ENCODE data around the gene GLS.
"Not testable (repeated sequence)": the region's sequence is repeated elsewhere in the genome, so short reads cannot be mapped to it uniquely, and the experiment has no call there.

Gene GLS

GRCh38 chr2:190853022-190853421, 27.6 kb upstream of the GLS start:
- H4K91ac ChIP-seq (ENCODE audit: low read length); H3K14ac ChIP-seq (ENCODE audit: low read length in 2 of 2); H3K23ac ChIP-seq (ENCODE audit: low read length in 2 of 2); H3K27ac ChIP-seq (ENCODE audit: low read length, poor library complexity, severe bottlenecking); H3K36me3 ChIP-seq (ENCODE audit: control insufficient read depth in 1 of 2, insufficient read depth in 2 of 2, low read depth in 1 of 2, low read length in 2 of 2); H2BK5ac ChIP-seq (ENCODE audit: low read depth, low read length, poor library complexity, severe bottlenecking); H3K79me1 ChIP-seq (replicated peaks; ENCODE audit: low read length, poor library complexity, severe bottlenecking); H2AK5ac ChIP-seq (ENCODE audit: low read length, severe bottlenecking); H3K4me2 ChIP-seq (ENCODE audit: low read length, poor library complexity, severe bottlenecking); H3K4me1 ChIP-seq (ENCODE audit: control insufficient read depth, insufficient read depth, low read depth, low read length); DNase-seq; H2BK120ac ChIP-seq (ENCODE audit: low read depth, low read length); H3K4ac ChIP-seq (ENCODE audit: low read depth in 1 of 2, low read length in 2 of 2); H3K9me3 ChIP-seq (ENCODE audit: control insufficient read depth, low read length); H3K18ac ChIP-seq (ENCODE audit: low read depth in 1 of 2, low read length in 2 of 2); H3K27me3 ChIP-seq (ENCODE audit: control insufficient read depth in 1 of 2, insufficient read depth in 1 of 2, low read length in 2 of 2); H3K9ac ChIP-seq (ENCODE audit: low read length); H2AFZ ChIP-seq (ENCODE audit: low read depth, low read length); H4K8ac ChIP-seq (ENCODE audit: low read length); H2BK15ac ChIP-seq (ENCODE audit: low read depth, poor library complexity, severe bottlenecking); H3K4me3 ChIP-seq (ENCODE audit: insufficient read depth in 1 of 2, low read depth in 1 of 2, low read length in 2 of 2); H2BK12ac ChIP-seq (ENCODE audit: low read length in 2 of 2): not testable (repeated sequence)
- WGBS = 100% methylated on average over 4 of the region's 4 CpGs

- no peak overlapping the region for H3K23ac ChIP-seq (ENCODE audit: low read length in 2 of 2)
Observed at GRCh38 chr2:190853531-190854383, 26.9 kb upstream of the GLS start.

GRCh38 chr2:190854726-190855125, 25.9 kb upstream of the GLS start:
- Histone ChIP-seq H3K79me1 (replicated peaks; ENCODE audit: low read length, poor library complexity, severe bottlenecking) (peaks cover 5% of the 10 kb centered on the region), H3K23ac (ENCODE audit: low read length in 2 of 2) (no peak overlapping the region), H3K4ac (ENCODE audit: low read depth in 1 of 2, low read length in 2 of 2) (no peak overlapping the region), H3K4me3 (ENCODE audit: insufficient read depth in 1 of 2, low read depth in 1 of 2, low read length in 2 of 2) (no peak overlapping the region), H2BK12ac (ENCODE audit: low read length in 2 of 2) (no peak overlapping the region), H3K9me3 (ENCODE audit: control insufficient read depth, low read length) (no peaks in the 10 kb centered on the region), H2BK15ac (ENCODE audit: low read depth, poor library complexity, severe bottlenecking) (no peak overlapping the region), H3K36me3 (ENCODE audit: control insufficient read depth in 1 of 2, insufficient read depth in 2 of 2, low read depth in 1 of 2, low read length in 2 of 2) (no peaks in the 10 kb centered on the region), H3K14ac (ENCODE audit: low read length in 2 of 2) (no peak overlapping the region), H3K4me1 (ENCODE audit: control insufficient read depth, insufficient read depth, low read depth, low read length) (peaks cover 7% of the 10 kb centered on the region), H3K9ac (ENCODE audit: low read length) (no peak overlapping the region), H2BK5ac (ENCODE audit: low read depth, low read length, poor library complexity, severe bottlenecking) (no peak overlapping the region), H4K8ac (ENCODE audit: low read length) (no peak overlapping the region), H3K4me2 (ENCODE audit: low read length, poor library complexity, severe bottlenecking) (no peak overlapping the region), H3K27me3 (ENCODE audit: control insufficient read depth in 1 of 2, insufficient read depth in 1 of 2, low read length in 2 of 2) (no peaks in the 10 kb centered on the region), H2AK5ac (ENCODE audit: low read length, severe bottlenecking) (peak overlapping the region; percentile 57), H3K27ac (ENCODE audit: low read length, poor library complexity, severe bottlenecking) (no peak overlapping the region), H3K18ac (ENCODE audit: low read depth in 1 of 2, low read length in 2 of 2) (no peak overlapping the region), H2AFZ (ENCODE audit: low read depth, low read length) (no peak overlapping the region), H4K91ac (ENCODE audit: low read length) (no peak overlapping the region), H2BK120ac (ENCODE audit: low read depth, low read length) (no peak overlapping the region)
- DNase-seq = no peak
- WGBS = 100% methylated on average over 1 of the region's 1 CpG

More at GRCh38 chr2:190853531-190854383, 26.9 kb upstream of the GLS start:
- Histone ChIP-seq H3K27ac (ENCODE audit: low read length, poor library complexity, severe bottlenecking) (no peak overlapping the region), H3K79me1 (replicated peaks; ENCODE audit: low read length, poor library complexity, severe bottlenecking) (peaks cover 5% of the 10 kb centered on the region), H3K4me1 (ENCODE audit: control insufficient read depth, insufficient read depth, low read depth, low read length) (peaks cover 5% of the 10 kb centered on the region), H2AFZ (ENCODE audit: low read depth, low read length) (no peak overlapping the region), H3K36me3 (ENCODE audit: control insufficient read depth in 1 of 2, insufficient read depth in 2 of 2, low read depth in 1 of 2, low read length in 2 of 2) (no peaks in the 10 kb centered on the region), H3K18ac (ENCODE audit: low read depth in 1 of 2, low read length in 2 of 2) (no peak overlapping the region), H3K4me3 (ENCODE audit: insufficient read depth in 1 of 2, low read depth in 1 of 2, low read length in 2 of 2) (peak overlapping the region in 1 of 2 experiments; percentile 20), H2BK15ac (ENCODE audit: low read depth, poor library complexity, severe bottlenecking) (no peak overlapping the region), H3K4ac (ENCODE audit: low read depth in 1 of 2, low read length in 2 of 2) (no peak overlapping the region), H3K9me3 (ENCODE audit: control insufficient read depth, low read length) (no peaks in the 10 kb centered on the region), H4K8ac (ENCODE audit: low read length) (no peak overlapping the region), H3K14ac (ENCODE audit: low read length in 2 of 2) (no peak overlapping the region), H2BK12ac (ENCODE audit: low read length in 2 of 2) (no peak overlapping the region), H3K4me2 (ENCODE audit: low read length, poor library complexity, severe bottlenecking) (no peak overlapping the region), H2AK5ac (ENCODE audit: low read length, severe bottlenecking) (no peak overlapping the region), H2BK5ac (ENCODE audit: low read depth, low read length, poor library complexity, severe bottlenecking) (no peak overlapping the region), H3K9ac (ENCODE audit: low read length) (peak overlapping the region; percentile 56), H3K27me3 (ENCODE audit: control insufficient read depth in 1 of 2, insufficient read depth in 1 of 2, low read length in 2 of 2) (no peaks in the 10 kb centered on the region), H2BK120ac (ENCODE audit: low read depth, low read length) (no peak overlapping the region), H4K91ac (ENCODE audit: low read length) (no peak overlapping the region)
- no peak for DNase-seq
- WGBS = 100% methylated on average over 1 of the region's 2 CpGs

- peaks cover 5% of the 10 kb centered on the region for H3K79me1 ChIP-seq (replicated peaks; ENCODE audit: low read length, poor library complexity, severe bottlenecking)
- no peaks in the 10 kb centered on the region for H3K9me3 ChIP-seq (ENCODE audit: control insufficient read depth, low read length)
- H2BK5ac ChIP-seq (ENCODE audit: low read depth, low read length, poor library complexity, severe bottlenecking) = no peak overlapping the region
- H3K27ac ChIP-seq (ENCODE audit: low read length, poor library complexity, severe bottlenecking) = no peak overlapping the region
- 87% methylated on average over 2 of the region's 4 CpGs for whole genome bisulfite sequencing
- H3K14ac ChIP-seq (ENCODE audit: low read length in 2 of 2) = no peak overlapping the region
- no peak overlapping the region for H2BK12ac ChIP-seq (ENCODE audit: low read length in 2 of 2)
- no peak overlapping the region for H3K18ac ChIP-seq (ENCODE audit: low read depth in 1 of 2, low read length in 2 of 2)
- no peak overlapping the region for H3K23ac ChIP-seq (ENCODE audit: low read length in 2 of 2)
- H4K8ac ChIP-seq (ENCODE audit: low read length) = no peak overlapping the region
- DNase-seq = no peak
- no peak overlapping the region for H2AK5ac ChIP-seq (ENCODE audit: low read length, severe bottlenecking)
- no peak overlapping the region for H3K4ac ChIP-seq (ENCODE audit: low read depth in 1 of 2, low read length in 2 of 2)
- no peak overlapping the region for H2AFZ ChIP-seq (ENCODE audit: low read depth, low read length)
- no peak overlapping the region for H2BK15ac ChIP-seq (ENCODE audit: low read depth, poor library complexity, severe bottlenecking)
- H3K36me3 ChIP-seq (ENCODE audit: control insufficient read depth in 1 of 2, insufficient read depth in 2 of 2, low read depth in 1 of 2, low read length in 2 of 2) = no peaks in the 10 kb centered on the region
- no peak overlapping the region for H3K4me3 ChIP-seq (ENCODE audit: insufficient read depth in 1 of 2, low read depth in 1 of 2, low read length in 2 of 2)
- H3K4me2 ChIP-seq (ENCODE audit: low read length, poor library complexity, severe bottlenecking) = no peak overlapping the region
- H3K27me3 ChIP-seq (ENCODE audit: control insufficient read depth in 1 of 2, insufficient read depth in 1 of 2, low read length in 2 of 2) = no peaks in the 10 kb centered on the region
- no peak overlapping the region for H3K9ac ChIP-seq (ENCODE audit: low read length)
- H4K91ac ChIP-seq (ENCODE audit: low read length) = no peak overlapping the region
- peaks cover 7% of the 10 kb centered on the region for H3K4me1 ChIP-seq (ENCODE audit: control insufficient read depth, insufficient read depth, low read depth, low read length)
- H2BK120ac ChIP-seq (ENCODE audit: low read depth, low read length) = no peak overlapping the region
Observed at GRCh38 chr2:190855245-190855644, 25.4 kb upstream of the GLS start.

All from mesenchymal stem cell (in vitro differentiated cells and primary cell).